PC-3 (cell line): ENCODE measurements around the gene NAGK. TPM values are rescaled to one million over a fixed set of nuclear protein-coding genes. Genes with fewer than 3 reads are reported as not detected.
"Not testable (repeated sequence)": the region's sequence is repeated elsewhere in the genome, so short reads cannot be mapped to it uniquely, and the experiment has no call there.

Experiments
- ATAC-seq: fragments of 200-7000 bp; cut with Tn5 transposase; 2 replicates; pipeline ENCODE4 v1.9.1; 2020; ENCODE audit warnings: mild to moderate bottlenecking, moderate library complexity
- BruUV-seq: library from RNA; stranded (reverse); fragments of 400-500 nt; replicated peaks from 2 replicates; lab custom pipeline; 2021; lab: Mats Ljungman, UMichigan
- CTCF ChIA-PET: fragments of 300-600 bp; sonication (Branson Sonifier 250); formaldehyde crosslinking; loops from one replicate; lab custom pipeline; 2022; ENCODE audit warnings: antibody characterized with exemption; lab: Charles Lee
- POLR2A ChIA-PET: fragments of 300-600 bp; sonication (Branson Sonifier 250); formaldehyde crosslinking; loops from one replicate; lab custom pipeline; 2022; ENCODE audit warnings: antibody characterized with exemption; ENCODE audit not compliant: unreplicated experiment; lab: Charles Lee
- DNase-seq: peaks from one replicate; pipeline ENCODE4 v3.0.0-alpha.2; 2015
- H2AFZ ChIP-seq: fragments of 300-600 bp; sonication (generic); 2 replicates; pipeline ENCODE4 v1.6.0; 2016; ENCODE audit warnings: antibody characterized with exemption, low read length
- H3F3A ChIP-seq: fragments of 300-600 bp; sonication (generic); one replicate; pipeline ENCODE4 v1.6.0; 2017; ENCODE audit warnings: antibody characterized with exemption, low read length, control low read depth, mild to moderate bottlenecking; ENCODE audit not compliant: unreplicated experiment
- H3K27ac ChIP-seq: fragments of 300-600 bp; sonication (generic); 2 replicates; pipeline ENCODE4 v1.5.1; 2016; ENCODE audit warnings: mild to moderate bottlenecking, low read length
- H3K27me3 ChIP-seq: fragments of 300-600 bp; sonication (generic); 2 replicates; pipeline ENCODE4 v1.6.1; 2016; ENCODE audit warnings: low read length, mixed read lengths
- H3K36me3 ChIP-seq: fragments of 300-600 bp; sonication (generic); 2 replicates; pipeline ENCODE4 v1.6.1; 2016; ENCODE audit warnings: low read depth, mixed run types, low read length, mixed read lengths
- H3K4me1 ChIP-seq: fragments of 300-600 bp; sonication (generic); 2 replicates; pipeline ENCODE4 v1.5.1; 2016; ENCODE audit warnings: low read length; ENCODE audit not compliant: insufficient read depth
- H3K4me2 ChIP-seq: fragments of 300-600 bp; sonication (generic); 2 replicates; pipeline ENCODE4 v1.6.0; 2016; ENCODE audit warnings: low read length
- H3K4me3 ChIP-seq: fragments of 300-600 bp; sonication (generic); 2 replicates; pipeline ENCODE4 v1.5.1; 2016; ENCODE audit warnings: mild to moderate bottlenecking, low read length, mixed read lengths
- H3K79me2 ChIP-seq: fragments of 300-600 bp; sonication (generic); 2 replicates; pipeline ENCODE4 v1.6.1; 2017; ENCODE audit warnings: low read length, mixed read lengths
- H3K9ac ChIP-seq: fragments of 300-600 bp; sonication (generic); 2 replicates; pipeline ENCODE4 v1.6.0; 2016; ENCODE audit warnings: mild to moderate bottlenecking, low read length
- H3K9me2 ChIP-seq: fragments of 300-600 bp; sonication (generic); replicated peaks from 2 replicates; pipeline ENCODE4 v1.6.1; 2016; ENCODE audit warnings: mixed run types, low read length, mixed read lengths
- H3K9me3 ChIP-seq: fragments of 300-600 bp; sonication (generic); 2 replicates; pipeline ENCODE4 v1.6.1; 2016; ENCODE audit warnings: low read length, mixed read lengths
- H4K20me1 ChIP-seq: fragments of 300-600 bp; sonication (generic); 2 replicates; pipeline ENCODE4 v1.6.1; 2016; ENCODE audit warnings: low read length, mixed read lengths
- EZH2 ChIP-seq: fragments of 300-600 bp; sonication (generic); IDR thresholded peaks from one replicate; pipeline ENCODE4 v1.6.1; 2017; ENCODE audit warnings: antibody characterized with exemption, mild to moderate bottlenecking, low read length; ENCODE audit not compliant: unreplicated experiment
- EZH2phosphoT487 ChIP-seq: fragments of 300-600 bp; sonication (generic); IDR thresholded peaks from 2 replicates; pipeline ENCODE4 v1.6.1; 2018; ENCODE audit warnings: mild to moderate bottlenecking, antibody characterized with exemption, low read length, borderline replicate concordance
- intact Hi-C: fragments of 100-400 bp; cut with micrococcal nuclease; formaldehyde crosslinking; loops from 2 replicates; pipeline ENCODE4 v1.9.0; 2023
- total RNA-seq: library from RNA; depleted of rRNA; stranded (reverse); fragments of >200 nt; gene quantifications from 2 replicates; pipeline ENCODE4 v1.2.3, GENCODE V29; 2014
- TF ChIP-seq, protein P1 (sequence below): fragments of 300-600 bp; sonication (generic); conservative IDR thresholded peaks from 2 replicates; pipeline ENCODE4 v1.5.1; 2017; ENCODE audit warnings: antibody characterized with exemption, low read depth, mild to moderate bottlenecking, low read length

Gene NAGK
- total RNA-seq, 1 experiment from 2014 or later, result 70.5 TPM

DNA sequence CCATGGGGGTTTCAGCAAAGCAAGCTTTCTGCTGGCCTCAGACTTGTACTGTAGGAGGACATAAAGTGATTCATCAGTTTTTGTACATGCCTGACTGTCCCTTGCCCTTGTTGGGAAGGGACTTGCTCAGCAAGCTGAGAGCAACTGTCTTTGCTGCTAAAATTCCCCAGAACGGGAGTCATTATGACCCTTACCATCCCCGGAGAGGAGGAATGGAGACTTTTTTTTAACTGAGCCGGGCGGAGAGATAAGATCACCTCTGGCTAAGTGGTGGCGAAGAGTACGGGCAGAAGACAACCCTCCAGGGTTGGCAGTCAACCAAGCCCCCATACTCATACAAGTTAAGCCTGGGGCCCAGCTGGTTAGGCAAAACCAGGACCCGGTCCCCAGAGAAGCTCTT is 20.4 kb upstream of the NAGK start:
- Histone ChIP-seq H2AFZ (no peak overlapping the region), H3K9ac (no peak overlapping the region), H3K27me3 (no peaks in the 10 kb centered on the region), H3K4me3 (no peak overlapping the region), H3K79me2 (no peaks in the 10 kb centered on the region), H3K4me1 (peaks cover 30% of the 10 kb centered on the region), H3K4me2 (no peak overlapping the region), H3F3A (no peaks in the 10 kb centered on the region), H3K36me3 (no peaks in the 10 kb centered on the region), H3K27ac (no peak overlapping the region; the same call in 1 of the 2 replicates), H4K20me1 (no peaks in the 10 kb centered on the region), H3K9me2 (no peaks in the 10 kb centered on the region), H3K9me3 (no peaks in the 10 kb centered on the region)
- CTCF ChIA-PET, result no interaction called here
- no peak for TF ChIP-seq EZH2phosphoT487
- TF ChIP-seq EZH2, result no peak
- TF ChIP-seq, protein P1, sequence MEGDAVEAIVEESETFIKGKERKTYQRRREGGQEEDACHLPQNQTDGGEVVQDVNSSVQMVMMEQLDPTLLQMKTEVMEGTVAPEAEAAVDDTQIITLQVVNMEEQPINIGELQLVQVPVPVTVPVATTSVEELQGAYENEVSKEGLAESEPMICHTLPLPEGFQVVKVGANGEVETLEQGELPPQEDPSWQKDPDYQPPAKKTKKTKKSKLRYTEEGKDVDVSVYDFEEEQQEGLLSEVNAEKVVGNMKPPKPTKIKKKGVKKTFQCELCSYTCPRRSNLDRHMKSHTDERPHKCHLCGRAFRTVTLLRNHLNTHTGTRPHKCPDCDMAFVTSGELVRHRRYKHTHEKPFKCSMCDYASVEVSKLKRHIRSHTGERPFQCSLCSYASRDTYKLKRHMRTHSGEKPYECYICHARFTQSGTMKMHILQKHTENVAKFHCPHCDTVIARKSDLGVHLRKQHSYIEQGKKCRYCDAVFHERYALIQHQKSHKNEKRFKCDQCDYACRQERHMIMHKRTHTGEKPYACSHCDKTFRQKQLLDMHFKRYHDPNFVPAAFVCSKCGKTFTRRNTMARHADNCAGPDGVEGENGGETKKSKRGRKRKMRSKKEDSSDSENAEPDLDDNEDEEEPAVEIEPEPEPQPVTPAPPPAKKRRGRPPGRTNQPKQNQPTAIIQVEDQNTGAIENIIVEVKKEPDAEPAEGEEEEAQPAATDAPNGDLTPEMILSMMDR, result no peak
- no peak for DNase-seq
- no TSS peak for BruUV-seq
- POLR2A ChIA-PET, result no interaction called here
- intact Hi-C loops, result no loop called here
- no peak for ATAC-seq

DNA sequence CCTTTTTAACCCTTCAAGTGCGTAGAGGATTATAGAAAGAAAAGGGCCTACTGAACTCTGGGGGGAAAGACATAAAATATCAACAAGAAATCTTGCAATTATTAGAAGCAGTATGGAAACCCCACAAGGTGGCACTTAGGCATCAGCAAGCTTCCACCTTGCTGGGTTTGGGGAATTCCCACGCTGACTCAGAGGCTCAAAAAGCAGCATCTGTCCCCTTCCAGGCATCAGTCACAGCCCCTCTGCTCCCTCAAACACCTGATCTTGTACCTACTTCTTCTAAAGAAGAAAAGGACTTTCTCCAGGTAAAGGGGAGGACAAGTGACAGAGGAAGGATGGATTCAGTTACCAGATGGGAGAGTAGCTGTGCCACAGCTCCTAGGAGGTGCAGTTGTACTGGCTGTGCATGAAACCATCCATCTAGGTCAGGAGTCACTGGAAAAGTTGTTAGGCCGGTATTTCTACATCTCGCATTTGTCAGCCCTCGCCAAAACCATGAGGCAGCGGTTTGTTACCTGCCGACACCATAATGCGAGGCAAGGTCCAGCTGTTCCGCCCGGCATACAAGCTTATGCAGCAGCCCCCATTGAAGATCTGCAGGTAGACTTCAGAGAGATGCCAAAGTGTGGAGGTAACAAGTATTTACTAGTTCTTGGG is 18.6 kb upstream of the NAGK start:
- H3F3A ChIP-seq, H3K9me3 ChIP-seq, H3K27me3 ChIP-seq, H3K36me3 ChIP-seq, H3K79me2 ChIP-seq, H3K9me2 ChIP-seq, BruUV-seq, intact Hi-C loops, H3K9ac ChIP-seq, H4K20me1 ChIP-seq: not testable (repeated sequence)
- H3K4me3 ChIP-seq, result peak overlapping the region; percentile 23; the same call in 1 of the 2 replicates
- peaks cover 30% of the 10 kb centered on the region for H3K4me1 ChIP-seq
- ATAC-seq, result peak; percentile 24; the same call in 1 of the 2 replicates
- peak overlapping the region; percentile 63 for H2AFZ ChIP-seq
- peak overlapping the region; percentile 75 for H3K27ac ChIP-seq
- TF ChIP-seq, protein P1, result peak; percentile 50; the same call in 1 of the 2 replicates
- peak overlapping the region; percentile 67 for H3K4me2 ChIP-seq
- peak; percentile 81 for DNase-seq
- POLR2A ChIA-PET, result interaction anchor here (0.7 kb wide), 1 partner anchor 19 kb away, joined by 3 read pairs; the partner anchor contains the start of gene NAGK
- CTCF ChIA-PET, result interaction anchor here (0.7 kb wide), 1 partner anchor 18 kb away, joined by 3 read pairs; no protein-coding TSS in a partner anchor

- H3K4me1 ChIP-seq, CTCF ChIA-PET, H3K4me3 ChIP-seq, H3K9me2 ChIP-seq, H3K27me3 ChIP-seq, ATAC-seq, H3F3A ChIP-seq, POLR2A ChIA-PET, H3K79me2 ChIP-seq, H3K27ac ChIP-seq, BruUV-seq, H3K4me2 ChIP-seq, H2AFZ ChIP-seq, H3K9ac ChIP-seq, H4K20me1 ChIP-seq, H3K36me3 ChIP-seq, DNase-seq, H3K9me3 ChIP-seq, intact Hi-C loops: not testable (repeated sequence)
These were observed 13.2 kb upstream of the NAGK start for GRCh38 chr2:71055206-71055740.
